Ishikawa (cell line): ENCODE data around the gene PLXNB2.

Experiments
- CEBPB ChIP-seq: IDR thresholded peaks from 2 replicates; pipeline ENCODE4 v1.6.1; 2012
- CREB1 ChIP-seq: IDR thresholded peaks from 2 replicates; pipeline ENCODE4 v1.6.1; 2012; ENCODE audit warnings: low read depth
- EGR1 ChIP-seq: IDR thresholded peaks from 2 replicates; pipeline ENCODE4 v1.6.1; 2012
- EP300 ChIP-seq: IDR thresholded peaks from 2 replicates; pipeline ENCODE4 v1.6.1; 2012; ENCODE audit warnings: borderline replicate concordance
- FOXM1 ChIP-seq: IDR thresholded peaks from 2 replicates; pipeline ENCODE4 v1.6.1; 2012; ENCODE audit warnings: low read depth, borderline replicate concordance
- NFIC ChIP-seq: IDR thresholded peaks from 2 replicates; pipeline ENCODE4 v1.6.1; 2012
- RAD21 ChIP-seq: IDR thresholded peaks from 2 replicates; pipeline ENCODE4 v1.6.1; 2012; ENCODE audit warnings: low read depth
- REST ChIP-seq: IDR thresholded peaks from 2 replicates; pipeline ENCODE4 v1.6.1; 2012; ENCODE audit warnings: low read depth, mild to moderate bottlenecking
- TAF1 ChIP-seq: IDR thresholded peaks from 2 replicates; pipeline ENCODE4 v1.6.1; 2012; ENCODE audit warnings: low read depth, mild to moderate bottlenecking
- TCF12 ChIP-seq: IDR thresholded peaks from 2 replicates; pipeline ENCODE4 v1.6.1; 2012; ENCODE audit warnings: low read depth
- TEAD4 ChIP-seq: IDR thresholded peaks from 2 replicates; pipeline ENCODE4 v1.6.1; 2012
- USF1 ChIP-seq: IDR thresholded peaks from 2 replicates; pipeline ENCODE4 v1.6.1; 2012
- YY1 ChIP-seq: IDR thresholded peaks from 2 replicates; pipeline ENCODE4 v1.6.1; 2012; ENCODE audit warnings: low read depth
- ZBTB7A ChIP-seq: IDR thresholded peaks from 2 replicates; pipeline ENCODE4 v1.6.1; 2012; ENCODE audit warnings: low read depth
- TF ChIP-seq, protein P1 (sequence below): IDR thresholded peaks from 2 replicates; pipeline ENCODE4 v1.6.1; 2012

Gene PLXNB2

DNA sequence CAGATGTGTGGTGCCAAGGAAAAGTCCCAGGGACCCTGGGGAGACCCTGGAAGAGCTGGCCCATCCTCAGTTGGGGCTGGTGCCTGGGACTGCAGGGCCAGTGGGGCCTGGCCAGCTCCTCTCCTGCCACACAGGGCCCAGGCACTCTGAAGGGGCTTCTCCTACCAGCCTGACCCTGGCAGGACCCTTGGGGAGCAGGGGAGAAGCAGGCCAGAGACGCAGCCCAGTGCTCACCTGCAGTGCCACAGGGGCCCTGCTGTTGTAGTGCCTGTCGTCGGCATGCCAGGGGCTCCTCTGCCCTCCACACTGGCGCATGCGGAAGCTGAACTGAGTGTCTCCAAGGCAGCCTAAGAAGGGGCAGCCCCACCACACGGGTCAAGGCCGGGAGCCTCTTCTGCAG lies 10.2 kb upstream of the PLXNB2 start:
- TF ChIP-seq CEBPB (no peak), TEAD4 (no peak), CREB1 (no peak), FOXM1 (no peak), TAF1 (no peak), EP300 (no peak), USF1 (no peak), ZBTB7A (no peak), REST (no peak), YY1 (no peak), RAD21 (no peak), TCF12 (no peak), NFIC (no peak), EGR1 (no peak)
- TF ChIP-seq, protein P1, sequence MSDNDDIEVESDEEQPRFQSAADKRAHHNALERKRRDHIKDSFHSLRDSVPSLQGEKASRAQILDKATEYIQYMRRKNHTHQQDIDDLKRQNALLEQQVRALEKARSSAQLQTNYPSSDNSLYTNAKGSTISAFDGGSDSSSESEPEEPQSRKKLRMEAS: no peak

GRCh38 chr22:50317178-50317577 lies 9.7 kb upstream of the PLXNB2 start:
- TF ChIP-seq ZBTB7A: no peak
- no peak for TF ChIP-seq TAF1
- TF ChIP-seq EGR1: no peak

- TF ChIP-seq NFIC (no peak), TEAD4 (no peak), TAF1 (no peak), TCF12 (no peak), REST (no peak), CEBPB (no peak), FOXM1 (no peak), CREB1 (no peak), RAD21 (no peak), EP300 (no peak), USF1 (no peak), EGR1 (no peak), ZBTB7A (no peak), YY1 (no peak)
- TF ChIP-seq, protein P1: no peak
Observed at GRCh38 chr22:50316114-50317065, 8.9 kb upstream of the PLXNB2 start.

DNA sequence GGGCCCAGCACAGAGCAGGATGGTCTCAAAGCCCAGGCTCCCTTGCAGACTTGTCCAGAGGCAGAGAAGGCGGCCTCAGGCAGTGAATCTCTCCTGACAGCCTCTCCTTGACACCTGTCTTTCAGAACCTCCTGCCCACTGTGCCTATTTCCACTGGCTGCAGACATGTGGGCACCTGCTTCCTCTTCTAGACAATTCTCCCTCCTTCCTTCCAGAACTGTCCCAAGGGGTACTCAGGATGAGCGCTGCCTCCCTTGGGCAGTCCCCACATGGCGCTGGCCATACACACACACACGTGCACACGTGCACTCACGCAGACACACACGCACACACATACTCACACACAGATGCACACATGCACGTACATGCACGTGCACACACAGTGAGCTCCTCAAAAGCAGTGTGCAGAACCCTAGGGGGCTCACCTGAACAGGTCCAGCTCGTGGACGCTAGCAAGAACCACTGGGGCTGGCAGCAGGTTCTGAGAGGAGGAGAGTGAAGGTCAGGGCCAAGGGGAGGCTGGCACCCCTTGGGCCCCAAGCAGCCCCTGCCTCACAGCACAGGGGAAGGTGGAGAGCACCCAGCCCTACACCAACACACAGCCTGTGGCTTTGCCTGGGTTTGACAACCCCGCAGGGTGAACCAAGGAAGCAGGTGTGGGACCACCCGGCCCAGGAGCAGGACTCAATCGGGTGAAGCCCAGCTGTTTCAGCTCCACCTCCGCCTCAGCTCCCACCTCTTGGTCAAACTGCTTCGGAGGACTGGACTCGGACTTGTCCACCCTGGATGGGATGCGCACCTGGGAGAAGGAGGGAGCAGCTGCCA lies 8.1 kb upstream of the PLXNB2 start:
- TF ChIP-seq RAD21 (no peak), EGR1 (no peak), TAF1 (no peak), ZBTB7A (no peak), CEBPB (no peak), NFIC (no peak), USF1 (no peak)
- TF ChIP-seq, protein P1: no peak
